Ishikawa (cell line): Measurements from ENCODE around the gene NFKB1.

Source experiments
- CEBPB ChIP-seq: IDR thresholded peaks from 2 replicates; pipeline ENCODE4 v1.6.1; 2012
- CREB1 ChIP-seq: IDR thresholded peaks from 2 replicates; pipeline ENCODE4 v1.6.1; 2012; ENCODE audit warnings: low read depth
- EGR1 ChIP-seq: IDR thresholded peaks from 2 replicates; pipeline ENCODE4 v1.6.1; 2012
- EP300 ChIP-seq: IDR thresholded peaks from 2 replicates; pipeline ENCODE4 v1.6.1; 2012; ENCODE audit warnings: borderline replicate concordance
- FOXM1 ChIP-seq: IDR thresholded peaks from 2 replicates; pipeline ENCODE4 v1.6.1; 2012; ENCODE audit warnings: low read depth, borderline replicate concordance
- NFIC ChIP-seq: IDR thresholded peaks from 2 replicates; pipeline ENCODE4 v1.6.1; 2012
- RAD21 ChIP-seq: IDR thresholded peaks from 2 replicates; pipeline ENCODE4 v1.6.1; 2012; ENCODE audit warnings: low read depth
- REST ChIP-seq: IDR thresholded peaks from 2 replicates; pipeline ENCODE4 v1.6.1; 2012; ENCODE audit warnings: low read depth, mild to moderate bottlenecking
- TAF1 ChIP-seq: IDR thresholded peaks from 2 replicates; pipeline ENCODE4 v1.6.1; 2012; ENCODE audit warnings: low read depth, mild to moderate bottlenecking
- TCF12 ChIP-seq: IDR thresholded peaks from 2 replicates; pipeline ENCODE4 v1.6.1; 2012; ENCODE audit warnings: low read depth
- TEAD4 ChIP-seq: IDR thresholded peaks from 2 replicates; pipeline ENCODE4 v1.6.1; 2012
- USF1 ChIP-seq: IDR thresholded peaks from 2 replicates; pipeline ENCODE4 v1.6.1; 2012
- YY1 ChIP-seq: IDR thresholded peaks from 2 replicates; pipeline ENCODE4 v1.6.1; 2012; ENCODE audit warnings: low read depth
- ZBTB7A ChIP-seq: IDR thresholded peaks from 2 replicates; pipeline ENCODE4 v1.6.1; 2012; ENCODE audit warnings: low read depth
- TF ChIP-seq, protein P1 (sequence below): IDR thresholded peaks from 2 replicates; pipeline ENCODE4 v1.6.1; 2012

NFKB1 gene

GRCh38 chr4:102598086-102598761 is 97.1 kb downstream of the NFKB1 start:
- TF ChIP-seq EP300: no peak
- no peak for TF ChIP-seq USF1
- no peak for TF ChIP-seq YY1
- TF ChIP-seq TEAD4: no peak
- TF ChIP-seq CREB1: no peak
- no peak for TF ChIP-seq TAF1
- no peak for TF ChIP-seq FOXM1
- TF ChIP-seq NFIC: no peak
- no peak for TF ChIP-seq TCF12
- TF ChIP-seq RAD21: no peak
- no peak for TF ChIP-seq EGR1
- no peak for TF ChIP-seq CEBPB
- no peak for TF ChIP-seq REST
- TF ChIP-seq, protein P1, sequence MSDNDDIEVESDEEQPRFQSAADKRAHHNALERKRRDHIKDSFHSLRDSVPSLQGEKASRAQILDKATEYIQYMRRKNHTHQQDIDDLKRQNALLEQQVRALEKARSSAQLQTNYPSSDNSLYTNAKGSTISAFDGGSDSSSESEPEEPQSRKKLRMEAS: no peak
- no peak for TF ChIP-seq ZBTB7A

DNA sequence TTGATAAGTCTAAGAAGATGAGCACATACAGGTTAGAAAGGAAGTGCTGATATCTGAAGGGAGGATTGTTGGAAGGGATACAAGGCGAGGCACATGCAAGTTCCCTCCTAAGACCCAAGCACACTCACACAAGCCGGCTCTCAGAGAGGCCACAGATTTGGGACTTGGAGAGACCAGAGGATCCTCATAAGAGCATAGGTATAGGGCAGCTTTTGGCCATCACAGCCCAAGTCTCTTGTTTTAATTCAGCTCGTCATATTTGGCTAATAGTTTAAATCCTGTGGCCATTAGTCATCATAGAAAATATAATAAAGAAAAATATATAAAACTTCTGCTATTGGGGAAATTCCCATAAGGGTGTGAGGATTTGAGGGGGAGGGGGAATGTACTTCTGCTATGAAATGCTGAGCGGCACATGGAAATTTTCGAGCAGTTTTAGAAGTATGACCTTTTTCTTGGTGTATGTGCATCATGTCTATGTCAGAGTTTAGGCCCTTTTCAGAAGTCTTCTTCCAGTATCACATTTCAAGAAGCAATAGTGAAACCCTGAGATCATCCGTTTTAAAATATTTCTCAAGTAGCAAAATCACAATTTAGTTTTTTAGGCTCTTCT is 97.7 kb downstream of the NFKB1 start:
- TF ChIP-seq EGR1 (no peak), EP300 (no peak), CEBPB (no peak), TAF1 (no peak), NFIC (no peak), FOXM1 (no peak), TCF12 (no peak), REST (no peak), CREB1 (no peak), YY1 (no peak), TEAD4 (no peak), RAD21 (no peak), USF1 (no peak), ZBTB7A (no peak)
- TF ChIP-seq, protein P1: no peak

DNA sequence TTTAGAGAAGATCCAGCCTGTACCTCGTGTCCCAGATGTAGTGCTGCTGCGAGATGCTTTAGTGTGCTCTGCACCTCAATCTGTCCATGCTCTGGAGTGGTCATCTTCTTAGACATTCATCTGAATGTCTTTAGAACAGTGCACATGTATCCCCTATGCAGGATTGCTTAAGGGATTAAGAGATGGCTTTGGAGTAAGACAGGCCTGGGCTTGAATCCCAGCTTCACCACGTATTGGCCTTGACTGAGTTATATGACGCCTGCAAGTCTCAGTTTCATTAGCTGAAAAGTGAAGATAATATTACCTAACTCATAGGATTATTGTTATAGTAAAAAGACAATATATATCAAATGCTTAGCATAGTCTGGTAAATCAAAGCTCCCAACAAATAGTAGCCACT is 98.3 kb downstream of the NFKB1 start:
- TF ChIP-seq, protein P1: no peak
- TF ChIP-seq FOXM1 (no peak), REST (no peak), TAF1 (no peak), NFIC (no peak), EGR1 (no peak), USF1 (no peak), TEAD4 (no peak), YY1 (no peak), RAD21 (no peak), ZBTB7A (no peak), CEBPB (no peak), EP300 (no peak), CREB1 (no peak), TCF12 (no peak)
